ENCODE measurements around the gene HDDC3.

HDDC3 gene

GRCh38 chr15:90953947-90954711 lies 21.8 kb upstream of the HDDC3 start:
- no peak for DNase-seq

GRCh38 chr15:90952901-90953677 lies 20.7 kb upstream of the HDDC3 start:
- DNase-seq: no peak

- DNase-seq: no peak
Observed at GRCh38 chr15:90950676-90951075, 18.3 kb upstream of the HDDC3 start.

GRCh38 chr15:90949979-90950675 lies 17.8 kb upstream of the HDDC3 start:
- DNase-seq: no peak

GRCh38 chr15:90948506-90948905 lies 16.2 kb upstream of the HDDC3 start:
- no peak for DNase-seq

- no peak for DNase-seq
Observed at GRCh38 chr15:90947577-90948357, 15.4 kb upstream of the HDDC3 start.

GRCh38 chr15:90946941-90947576 lies 14.7 kb upstream of the HDDC3 start:
- DNase-seq: no peak

- no peak for DNase-seq
Observed at GRCh38 chr15:90946538-90946937, 14.2 kb upstream of the HDDC3 start.

- DNase-seq: peak; percentile 43 to 81
Observed at GRCh38 chr15:90945091-90945490, 12.7 kb upstream of the HDDC3 start.

GRCh38 chr15:90942354-90943120 lies 10.2 kb upstream of the HDDC3 start:
- DNase-seq: no peak

- no peak for DNase-seq
Observed at GRCh38 chr15:90941038-90941437, 8.7 kb upstream of the HDDC3 start.

- no peak for DNase-seq
Observed at GRCh38 chr15:90939756-90940155, 7.4 kb upstream of the HDDC3 start.

- DNase-seq: no peak
Observed at GRCh38 chr15:90938261-90938660, 5.9 kb upstream of the HDDC3 start.

- no peak for DNase-seq
Observed at GRCh38 chr15:90936823-90937222, 4.5 kb upstream of the HDDC3 start.

GRCh38 chr15:90934949-90935751 lies 2.8 kb upstream of the HDDC3 start, which contains the start of gene UNC45A:
UNC45A (plus strand) TSS chr15:90935285; CDS start chr15:90935325, 40 bp downstream.
- peak; percentile 69 to 86 for DNase-seq

GRCh38 chr15:90934256-90934948 lies 2.1 kb upstream of the HDDC3 start:
- peak; percentile 59 to 86 for DNase-seq

- no peak for DNase-seq
Observed at GRCh38 chr15:90933301-90933700, 952 bp upstream of the HDDC3 start.

- DNase-seq: no peak
Observed at GRCh38 chr15:90932660-90932991, 277 bp upstream of the HDDC3 start.

- DNase-seq: no peak
Observed at GRCh38 chr15:90931575-90931827, 848 bp downstream of the HDDC3 start.

GRCh38 chr15:90930861-90931574 lies 1.3 kb downstream of the HDDC3 start:
- peak in 1 of 2 donors; percentile 50 for DNase-seq
